GM21447 (cell line): Measurements from ENCODE around the gene CXorf58.

Source experiments
- ATAC-seq: cut with Tn5 transposase; IDR thresholded peaks from one replicate; pipeline ENCODE4 v1.9.1; 2021; ENCODE audit not compliant: unreplicated experiment

Gene CXorf58

DNA sequence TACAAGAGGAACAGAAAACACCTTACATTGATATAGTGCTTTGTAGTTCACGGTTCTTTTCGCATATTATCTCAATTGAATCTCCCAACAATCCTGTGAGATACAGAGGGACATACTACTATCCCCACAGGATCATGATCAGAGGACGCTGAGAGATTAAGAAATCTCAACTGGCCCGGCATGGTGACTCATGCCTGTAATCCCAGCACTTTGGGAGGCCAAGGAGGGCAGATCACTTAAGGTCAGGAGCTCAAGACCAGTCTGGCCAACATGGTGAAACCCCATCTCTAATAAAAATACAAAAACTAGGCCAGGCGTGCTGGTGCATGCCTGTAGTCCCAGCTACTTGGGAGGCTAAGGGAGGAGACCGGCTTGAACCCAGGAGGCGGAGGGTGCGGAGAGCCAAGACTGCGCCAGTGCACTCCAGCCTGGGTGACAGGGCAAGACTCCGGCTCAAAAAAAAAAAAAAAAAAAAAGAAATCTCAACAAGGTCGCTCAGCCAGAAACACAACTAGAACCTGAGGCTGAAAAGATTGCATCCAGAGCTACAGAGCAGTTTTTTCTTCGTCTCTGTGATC lies 7.5 kb upstream of the CXorf58 start:
- no peak for ATAC-seq

DNA sequence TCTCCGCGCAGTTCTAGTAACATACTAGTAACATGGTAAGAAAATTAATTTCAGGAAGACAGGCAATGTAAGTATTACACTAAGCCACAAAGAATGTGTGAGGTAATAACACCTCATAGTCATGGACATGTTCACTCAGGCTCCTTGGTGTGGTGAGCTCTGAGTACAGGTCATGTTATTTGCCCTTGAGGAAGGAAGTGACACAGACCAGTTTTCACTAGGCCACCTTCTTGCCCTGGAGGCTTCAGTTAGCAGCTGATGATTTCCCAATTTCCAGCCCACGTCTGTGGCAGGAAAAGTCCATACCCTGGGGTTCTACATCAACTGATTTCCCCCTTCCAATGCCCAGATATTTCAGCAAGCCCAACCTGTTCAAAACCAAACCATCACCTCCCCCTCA lies 6.7 kb upstream of the CXorf58 start:
- ATAC-seq = no peak

DNA sequence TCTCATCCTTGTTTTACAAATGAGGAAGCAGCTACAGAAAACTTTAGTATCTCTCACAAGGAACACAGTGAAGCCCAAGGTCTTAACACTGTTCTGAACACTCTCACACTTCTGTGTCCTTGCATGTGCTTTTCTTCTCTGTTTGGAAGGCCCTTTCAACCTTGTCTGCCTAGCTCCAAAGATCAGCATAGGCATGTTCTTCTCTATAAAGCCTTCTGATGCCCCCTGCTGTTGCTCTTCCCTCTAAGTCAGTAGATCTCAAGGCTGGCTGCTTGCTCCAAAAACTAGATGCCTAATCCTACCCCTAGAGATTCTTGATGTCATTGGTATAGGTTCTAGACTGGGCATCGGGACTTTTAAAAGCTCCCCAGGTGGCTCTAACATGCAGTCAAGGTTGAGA lies 6.0 kb upstream of the CXorf58 start:
- peak; percentile 69 for ATAC-seq

DNA sequence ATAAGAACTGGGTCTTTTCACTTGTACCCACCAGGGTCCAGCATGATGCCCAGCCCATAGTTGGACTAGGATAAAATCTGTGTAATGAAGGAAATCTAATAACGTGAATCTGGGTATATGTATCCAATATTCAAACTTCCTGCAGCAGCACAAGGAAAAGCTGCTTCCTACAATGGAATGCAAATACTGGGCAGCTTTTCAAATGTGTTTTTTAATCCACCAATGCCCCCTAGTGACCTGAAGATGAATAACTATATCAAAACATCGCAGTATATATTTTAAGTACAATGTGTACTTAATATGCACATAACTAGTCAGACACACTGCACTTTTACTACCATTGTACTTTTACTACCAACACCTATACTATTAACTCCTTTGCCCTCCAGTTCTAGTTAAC lies 5.4 kb upstream of the CXorf58 start:
- ATAC-seq = no peak

DNA sequence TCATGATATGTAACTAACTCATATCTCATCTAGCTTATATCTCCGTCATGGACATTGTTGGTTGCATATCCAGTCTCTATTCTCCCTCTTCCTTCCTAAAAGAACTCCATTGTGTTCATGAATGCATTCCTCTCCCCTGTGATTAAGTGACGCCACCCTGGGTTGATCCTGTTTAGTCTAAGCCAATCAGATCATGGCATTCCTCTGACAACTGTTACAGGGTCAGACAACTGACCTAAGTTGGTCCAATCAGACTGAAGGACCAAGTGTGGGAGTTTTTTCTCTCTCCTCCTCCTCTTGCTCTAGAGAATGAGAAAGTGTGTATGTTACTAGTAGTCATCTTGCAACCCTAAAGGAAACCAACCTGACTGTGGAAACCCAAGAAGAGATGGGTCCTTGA lies 3.7 kb upstream of the CXorf58 start:
- no peak for ATAC-seq

DNA sequence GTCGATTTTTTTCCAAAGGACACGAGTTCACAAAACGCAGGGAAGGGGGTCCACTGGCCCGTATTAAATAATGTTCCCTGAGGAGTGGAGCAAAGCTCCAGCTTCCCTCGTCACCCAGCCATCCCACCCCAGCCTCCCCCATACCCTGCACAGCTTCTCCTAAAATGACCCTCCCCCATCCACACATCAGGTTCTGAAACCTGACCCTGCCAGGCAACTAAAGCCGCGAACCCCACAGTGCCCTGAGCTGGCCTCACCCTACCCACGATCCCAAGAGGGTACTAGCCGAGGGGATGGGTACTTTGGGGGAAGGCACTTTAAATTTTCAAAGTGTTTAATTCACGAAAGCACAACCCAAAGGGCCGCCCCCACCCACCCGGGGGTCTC lies 702 bp upstream of the CXorf58 start:
- peak; percentile 9 for ATAC-seq

DNA sequence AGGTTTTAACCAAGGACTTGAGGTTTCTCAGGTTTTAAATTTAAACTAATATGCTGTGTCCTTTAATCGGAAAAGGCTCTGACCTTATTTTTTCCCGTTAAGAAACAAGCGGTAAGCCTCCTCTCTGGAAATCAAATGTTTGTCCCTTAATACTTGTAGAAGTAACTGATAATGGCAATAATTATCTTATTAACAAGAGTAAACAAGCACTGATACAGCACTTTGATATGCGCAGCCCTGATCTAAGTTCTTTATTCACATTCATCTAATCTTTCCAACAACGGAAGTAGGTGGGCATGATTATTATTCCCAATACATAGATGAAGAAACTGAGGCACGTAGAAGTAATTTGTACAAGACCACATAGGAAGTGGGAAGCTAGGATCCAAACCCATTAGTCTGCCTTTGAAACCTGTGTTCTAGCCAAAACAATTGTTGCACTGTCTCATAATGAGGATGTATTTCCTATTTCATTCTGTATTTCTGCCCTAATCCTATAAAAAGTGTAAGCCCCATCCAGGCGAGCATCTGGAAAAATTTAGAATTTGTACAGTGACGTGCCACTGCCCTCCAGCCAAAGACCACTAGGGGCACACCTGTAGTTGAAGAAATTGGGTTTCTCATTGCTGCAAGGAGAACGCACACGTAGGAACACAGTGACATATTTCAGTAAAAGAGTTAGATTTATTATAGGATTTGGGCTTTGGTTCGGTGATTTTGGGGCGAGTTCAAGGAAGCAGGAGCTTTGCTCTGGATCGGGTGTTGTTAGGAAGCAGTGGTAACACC lies 606 bp downstream of the CXorf58 start:
- ATAC-seq = no peak

DNA sequence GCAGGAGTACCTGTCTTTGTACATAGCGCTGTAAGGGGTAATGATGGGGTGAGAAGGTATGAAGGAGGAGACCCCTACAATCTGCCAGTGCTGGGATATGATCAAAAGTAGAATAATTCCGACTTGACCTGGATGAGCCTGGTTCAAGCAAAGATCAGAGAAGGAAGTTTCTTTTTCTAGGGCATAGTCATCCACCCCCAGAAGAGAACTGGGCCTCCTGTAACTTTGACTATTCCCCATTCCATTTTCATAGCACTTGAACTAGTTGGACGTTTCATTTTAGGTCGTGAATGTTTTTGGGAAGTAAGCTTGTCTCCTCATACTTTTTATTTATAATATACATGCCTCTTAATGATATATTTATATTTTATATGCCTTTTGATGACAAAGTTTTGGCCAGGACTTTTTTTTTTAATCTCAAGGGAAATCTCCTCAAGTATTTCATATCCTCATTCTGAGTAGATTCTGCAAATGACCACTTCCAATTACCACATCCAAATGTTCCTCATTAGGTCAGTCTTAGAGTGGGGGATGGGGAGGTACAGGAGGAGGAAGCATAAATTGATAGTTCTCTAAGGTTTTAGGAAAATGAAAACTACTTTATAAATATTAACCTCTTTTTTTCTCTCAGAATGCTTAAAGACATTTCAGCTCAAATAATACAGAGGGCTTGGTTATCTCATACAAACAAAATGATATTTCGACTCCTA lies 3.5 kb downstream of the CXorf58 start:
- ATAC-seq = no peak

DNA sequence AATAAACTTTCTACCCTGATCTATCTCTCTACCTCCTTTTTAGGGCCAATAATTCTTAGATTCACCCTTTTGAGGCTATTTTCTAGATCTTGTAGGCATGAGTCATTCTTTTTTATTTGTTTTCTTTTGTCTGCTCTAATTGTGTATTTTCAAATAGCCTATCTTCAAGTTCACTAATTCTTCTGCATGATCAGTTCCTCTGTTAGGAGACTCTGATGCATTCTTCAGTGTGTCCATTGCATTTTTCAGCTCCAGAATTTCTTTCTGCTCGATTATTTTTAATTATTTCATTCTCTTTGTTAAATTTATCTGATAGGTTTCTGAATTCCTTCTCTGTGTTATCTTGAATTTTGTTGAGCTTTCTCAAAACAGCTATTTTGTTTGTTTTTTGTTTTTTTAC lies 11.3 kb downstream of the CXorf58 start:
- ATAC-seq = no peak

DNA sequence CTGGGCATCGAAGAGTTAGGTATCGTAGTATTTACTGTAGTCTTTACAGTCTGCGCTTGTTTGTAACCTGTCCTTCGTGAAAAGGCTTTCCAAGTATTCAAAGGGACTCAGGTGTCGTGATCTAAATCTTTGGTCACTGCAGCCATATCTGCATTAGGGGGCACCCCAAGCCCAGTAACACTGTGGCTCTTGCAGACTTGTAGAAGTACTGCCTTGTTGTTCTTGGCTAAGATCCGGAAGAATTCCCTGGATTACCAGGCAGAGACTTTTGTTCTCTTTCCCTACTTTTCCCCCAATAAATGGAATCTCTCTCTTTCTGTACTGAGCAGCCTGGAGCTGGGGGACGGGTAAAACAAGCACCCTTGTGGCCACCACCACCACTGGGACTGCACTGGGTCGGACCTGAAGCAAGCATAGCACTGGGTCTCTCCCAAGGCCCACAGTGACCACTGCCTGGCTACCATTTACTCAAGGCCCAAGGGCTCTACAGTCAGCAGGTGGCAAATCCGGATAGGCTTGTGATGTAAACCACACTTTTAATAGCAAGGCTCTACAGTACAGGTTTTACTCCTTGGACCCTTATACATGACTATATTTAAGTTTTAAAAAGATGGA lies 12.0 kb downstream of the CXorf58 start:
- no peak for ATAC-seq

DNA sequence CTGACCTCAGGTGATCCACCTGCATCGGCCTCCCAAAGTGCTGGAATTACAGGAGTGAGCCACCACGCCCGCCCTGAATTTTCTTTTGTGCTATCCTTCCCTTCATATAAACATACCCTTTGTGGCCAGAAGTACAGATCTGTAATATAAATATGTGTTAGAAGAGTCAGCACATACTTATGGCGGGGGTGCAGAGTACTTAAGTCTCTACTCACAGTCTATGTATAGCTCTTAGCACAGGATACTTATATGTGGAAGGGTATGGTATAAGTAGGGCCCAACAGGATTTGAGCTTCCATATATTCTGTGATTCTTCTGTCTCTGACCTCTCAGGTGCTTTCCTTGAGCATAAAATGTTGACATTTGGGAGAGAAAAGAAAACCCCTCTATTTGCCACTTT lies 18.2 kb downstream of the CXorf58 start:
- ATAC-seq = no peak

DNA sequence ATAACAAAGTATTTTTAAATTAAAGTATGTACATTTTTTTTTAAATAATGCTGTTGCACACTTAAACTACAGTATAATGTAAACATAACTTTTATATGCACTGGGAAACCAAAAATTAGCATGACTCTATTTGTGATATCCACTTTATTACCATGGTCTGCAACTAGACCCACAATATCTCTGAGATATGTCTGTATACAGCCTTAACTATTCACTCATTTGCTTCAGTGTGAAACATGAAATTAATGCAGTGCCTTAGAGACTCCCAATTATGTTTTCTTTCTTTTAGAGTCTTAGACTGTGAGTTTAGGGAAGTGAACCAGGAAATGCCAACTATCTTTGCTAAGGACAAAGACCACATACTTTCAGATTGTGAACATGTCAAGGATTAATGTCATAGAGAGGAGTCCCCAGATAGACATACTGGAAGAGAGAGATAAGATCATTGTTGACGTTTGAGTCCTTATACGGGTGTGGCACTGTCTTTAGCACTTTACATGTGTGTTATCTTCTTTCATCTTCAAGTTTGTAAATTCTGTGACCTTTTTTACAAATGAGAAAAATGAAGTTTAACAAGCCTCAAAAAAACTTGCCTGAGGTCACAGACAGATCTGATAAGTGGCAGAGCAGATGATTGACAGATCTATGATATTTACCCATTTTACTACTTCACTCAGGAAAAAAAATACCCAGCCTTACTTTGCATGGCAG lies 23.2 kb downstream of the CXorf58 start:
- no peak for ATAC-seq

DNA sequence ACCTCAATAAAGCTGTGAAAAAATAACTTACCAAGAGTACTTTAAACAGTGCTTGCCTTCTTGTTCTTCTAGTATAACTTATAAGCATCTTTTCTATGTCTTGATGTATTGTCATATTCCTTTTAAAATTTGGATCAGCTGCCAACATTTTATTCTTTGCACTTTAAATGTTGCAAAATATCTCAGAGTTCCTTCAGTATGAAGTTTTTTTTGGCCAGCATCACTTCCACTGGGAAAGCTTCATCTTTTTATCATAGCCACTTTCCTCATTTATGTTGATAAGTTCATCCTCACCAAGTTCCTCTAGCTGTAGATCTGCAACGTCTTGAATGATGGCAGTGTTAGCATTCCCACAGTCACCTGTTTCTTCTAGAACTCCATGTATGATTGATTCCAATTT lies 24.2 kb downstream of the CXorf58 start:
- ATAC-seq = no peak

DNA sequence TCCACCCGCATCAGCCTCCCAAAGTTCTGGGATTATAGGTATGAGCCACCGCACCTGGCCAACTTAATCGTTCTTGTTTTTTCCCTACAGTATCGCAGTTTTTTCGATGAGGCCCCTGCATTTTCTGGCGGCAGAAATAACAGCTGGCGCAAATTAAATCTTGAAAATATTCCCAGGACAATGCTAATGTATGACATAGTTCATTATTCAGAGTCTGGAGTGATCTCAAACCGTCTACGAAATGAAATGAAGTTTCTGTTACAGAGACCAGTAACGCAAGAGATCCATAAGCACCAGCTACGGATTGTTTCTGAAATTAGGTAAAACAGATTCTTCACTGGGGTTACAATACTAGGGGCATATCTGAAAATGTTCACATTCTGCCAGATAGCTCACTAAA lies 27.3 kb downstream of the CXorf58 start:
- ATAC-seq = no peak

DNA sequence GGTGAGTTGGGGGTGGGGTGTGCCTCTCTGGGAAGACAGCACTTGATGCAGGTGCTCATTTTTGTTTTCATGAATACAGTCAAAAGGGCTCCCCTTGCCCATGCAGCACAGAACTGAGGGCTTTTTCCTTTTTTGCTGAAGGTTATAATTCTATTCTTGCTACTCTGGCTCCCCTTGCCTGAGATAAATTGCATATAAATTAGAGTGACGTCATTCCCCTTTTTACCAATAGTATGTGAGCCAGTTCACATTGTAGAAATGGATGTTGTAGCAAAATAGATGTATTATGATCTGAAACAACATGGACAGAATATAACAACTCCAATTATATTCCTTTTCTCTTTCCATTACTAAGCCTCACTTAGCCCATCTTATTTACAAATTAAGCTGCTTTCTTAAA lies 28.4 kb downstream of the CXorf58 start:
- ATAC-seq = no peak

DNA sequence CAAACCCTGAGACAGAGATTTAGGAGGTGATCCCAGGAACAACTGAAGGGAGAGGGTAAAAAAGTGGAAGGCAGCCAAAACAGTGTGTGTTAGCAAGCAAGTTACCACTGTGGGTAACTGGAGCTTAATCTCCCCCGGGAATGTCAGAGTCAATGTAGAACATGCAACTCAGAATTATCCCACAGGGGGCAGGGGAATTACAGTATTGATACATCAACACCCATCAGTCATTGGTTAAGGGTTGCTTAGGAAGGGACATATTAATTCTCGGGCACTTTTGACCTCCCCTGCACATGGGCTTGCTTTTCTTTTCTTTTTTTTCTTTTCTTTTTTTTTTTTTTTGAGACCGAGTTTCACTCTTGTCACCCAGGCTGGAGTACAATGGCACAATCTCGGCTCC lies 29.3 kb downstream of the CXorf58 start:
- ATAC-seq = no peak

DNA sequence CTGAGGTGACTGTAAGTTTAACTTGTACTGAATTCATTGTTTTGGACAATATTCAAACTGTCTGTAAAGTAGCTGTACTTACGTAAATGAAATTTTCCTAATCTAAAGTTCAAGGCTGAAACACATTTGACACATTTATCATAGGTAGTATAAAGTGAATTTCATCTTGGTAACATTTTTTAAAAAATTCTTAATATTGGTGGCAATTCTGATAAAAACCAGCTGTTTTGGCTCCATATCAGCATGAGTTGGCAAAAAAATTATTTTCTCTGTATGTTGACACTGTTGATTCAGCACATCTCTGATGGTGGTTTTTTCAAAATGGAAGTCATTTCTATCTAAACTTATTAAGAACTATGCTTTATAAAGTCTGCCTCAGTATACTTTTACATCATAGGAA lies 30.9 kb downstream of the CXorf58 start:
- ATAC-seq = no peak

DNA sequence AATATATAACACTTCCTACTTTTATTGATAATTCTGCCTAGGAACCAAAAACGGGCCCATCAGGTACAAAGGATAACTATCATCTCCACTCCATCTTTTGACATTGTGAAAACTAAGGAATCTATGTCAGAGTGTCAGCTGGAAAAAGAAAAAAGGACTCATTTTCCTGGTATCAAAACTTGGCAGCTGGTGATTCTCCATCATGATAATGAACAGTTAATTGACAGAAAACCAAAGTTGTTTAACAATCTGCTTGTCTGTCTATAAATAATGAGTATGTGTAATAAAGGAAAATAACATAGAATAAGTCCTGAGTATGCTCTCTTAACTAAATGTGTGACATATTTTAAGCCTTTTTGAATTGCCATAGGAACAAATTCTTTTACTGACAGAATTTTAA lies 31.4 kb downstream of the CXorf58 start:
- ATAC-seq = no peak

DNA sequence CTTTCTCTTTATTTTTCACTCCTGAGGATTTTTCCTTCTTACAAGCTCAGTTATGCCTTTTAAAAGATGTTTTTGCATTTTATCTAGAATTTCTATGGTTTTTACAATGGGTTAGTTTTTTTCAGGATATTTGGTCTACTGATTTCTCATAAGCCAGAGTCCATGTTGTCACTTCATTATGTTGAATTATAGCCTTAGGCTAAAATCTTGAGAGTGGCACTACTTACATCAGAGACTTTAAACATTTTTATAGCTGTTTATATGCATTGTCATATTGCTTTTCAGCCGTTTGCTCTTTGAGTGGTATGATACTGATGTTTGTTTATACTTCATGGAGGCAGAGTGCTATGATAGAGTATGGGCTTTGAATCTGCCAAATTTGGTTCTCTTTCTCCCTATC lies 36.4 kb downstream of the CXorf58 start:
- ATAC-seq = no peak

DNA sequence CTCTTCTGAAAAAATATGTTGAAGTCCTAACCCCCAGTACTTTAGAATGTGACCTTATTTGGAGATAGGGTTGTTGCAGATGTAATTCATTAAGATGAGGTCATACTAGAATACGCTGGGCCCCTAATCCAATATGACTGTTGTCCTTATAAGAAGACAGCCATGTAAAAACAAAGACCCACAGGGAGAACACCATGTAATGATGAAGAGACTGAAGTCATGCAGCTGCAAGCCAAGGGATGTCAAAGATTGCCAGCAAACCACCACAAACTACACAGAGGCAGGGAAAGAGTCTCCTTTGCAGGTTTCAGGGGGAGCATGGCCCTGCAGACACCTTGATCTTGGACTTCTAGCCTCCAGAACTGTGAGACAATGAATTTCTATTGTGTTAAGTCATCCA lies 37.4 kb downstream of the CXorf58 start:
- no peak for ATAC-seq

DNA sequence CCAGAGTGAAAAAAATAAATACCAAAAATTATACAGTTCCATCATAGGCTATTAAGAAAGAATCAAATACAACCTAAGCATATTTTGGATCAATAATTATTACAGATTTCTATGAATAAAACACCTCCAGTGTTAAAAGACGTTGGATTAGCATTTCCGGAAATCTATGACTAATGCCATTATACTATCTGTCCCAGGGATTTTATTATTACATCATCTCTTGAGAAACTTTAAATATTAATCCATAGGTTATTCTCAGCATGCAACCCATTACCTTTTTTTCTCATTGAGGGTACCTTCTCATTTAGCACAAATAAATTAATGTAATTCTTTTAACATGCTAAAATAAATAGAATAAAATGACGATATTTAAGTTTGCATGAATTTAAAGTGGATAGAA lies 44.6 kb downstream of the CXorf58 start:
- ATAC-seq = no peak
